ENCODE data around the gene ARSB.
"Not testable (repeated sequence)": the region's sequence is repeated elsewhere in the genome, so short reads cannot be mapped to it uniquely, and the experiment has no call there.

DNA sequence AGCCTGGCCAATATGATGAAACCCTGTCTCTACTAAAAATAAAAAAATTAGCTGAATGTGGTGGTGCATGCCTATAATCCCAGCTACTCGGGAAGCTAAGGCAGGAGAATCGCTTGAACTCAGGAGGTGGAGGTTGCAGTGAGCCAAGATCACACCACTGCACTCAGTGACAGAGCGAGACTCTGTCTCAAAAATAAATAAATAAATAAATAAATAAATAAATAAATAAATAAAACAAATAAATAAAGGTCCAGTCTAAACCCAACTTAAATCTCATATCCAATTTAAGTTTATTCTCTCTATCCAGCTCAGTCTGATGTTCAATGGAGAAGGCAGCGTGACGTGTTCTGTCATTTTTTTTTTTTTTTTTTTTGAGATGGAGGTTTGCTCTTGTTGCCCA is 222.4 kb downstream of the ARSB start:
- not testable (repeated sequence) for TF ChIP-seq POLR2AphosphoS5 (IDR thresholded peaks at IDR 0.05; ENCODE audit: control insufficient read depth, insufficient read depth, low read depth, low read length); TAF1 (IDR thresholded peaks at IDR 0.05; ENCODE audit: control insufficient read depth, extremely low read depth, insufficient read depth, low read length, severe bottlenecking); EP300 (IDR thresholded peaks at IDR 0.05; ENCODE audit: low read length); ZFP1 (CRISPR knock-in tag; IDR thresholded peaks at IDR 0.05); RHOXF2B (CRISPR knock-in tag; conservative IDR thresholded peaks at IDR 0.05); ZNF24 (IDR thresholded peaks at IDR 0.05); ZNF274 (IDR thresholded peaks at IDR 0.05; ENCODE audit: borderline replicate concordance, low read depth, low read length); ILF3 (IDR thresholded peaks at IDR 0.05; ENCODE audit: borderline replicate concordance); SLC30A9 (CRISPR knock-in tag; IDR thresholded peaks at IDR 0.05)
- TF ChIP-seq, protein P1, sequence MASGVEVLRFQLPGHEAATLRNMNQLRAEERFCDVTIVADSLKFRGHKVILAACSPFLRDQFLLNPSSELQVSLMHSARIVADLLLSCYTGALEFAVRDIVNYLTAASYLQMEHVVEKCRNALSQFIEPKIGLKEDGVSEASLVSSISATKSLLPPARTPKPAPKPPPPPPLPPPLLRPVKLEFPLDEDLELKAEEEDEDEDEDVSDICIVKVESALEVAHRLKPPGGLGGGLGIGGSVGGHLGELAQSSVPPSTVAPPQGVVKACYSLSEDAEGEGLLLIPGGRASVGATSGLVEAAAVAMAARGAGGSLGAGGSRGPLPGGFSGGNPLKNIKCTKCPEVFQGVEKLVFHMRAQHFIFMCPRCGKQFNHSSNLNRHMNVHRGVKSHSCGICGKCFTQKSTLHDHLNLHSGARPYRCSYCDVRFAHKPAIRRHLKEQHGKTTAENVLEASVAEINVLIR (CRISPR knock-in tag; IDR thresholded peaks at IDR 0.05): not testable (repeated sequence)
- TF ChIP-seq, protein P2, sequence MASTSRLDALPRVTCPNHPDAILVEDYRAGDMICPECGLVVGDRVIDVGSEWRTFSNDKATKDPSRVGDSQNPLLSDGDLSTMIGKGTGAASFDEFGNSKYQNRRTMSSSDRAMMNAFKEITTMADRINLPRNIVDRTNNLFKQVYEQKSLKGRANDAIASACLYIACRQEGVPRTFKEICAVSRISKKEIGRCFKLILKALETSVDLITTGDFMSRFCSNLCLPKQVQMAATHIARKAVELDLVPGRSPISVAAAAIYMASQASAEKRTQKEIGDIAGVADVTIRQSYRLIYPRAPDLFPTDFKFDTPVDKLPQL (IDR thresholded peaks at IDR 0.05; ENCODE audit: extremely low read depth, insufficient read length): not testable (repeated sequence)
- TF ChIP-seq, protein P3, sequence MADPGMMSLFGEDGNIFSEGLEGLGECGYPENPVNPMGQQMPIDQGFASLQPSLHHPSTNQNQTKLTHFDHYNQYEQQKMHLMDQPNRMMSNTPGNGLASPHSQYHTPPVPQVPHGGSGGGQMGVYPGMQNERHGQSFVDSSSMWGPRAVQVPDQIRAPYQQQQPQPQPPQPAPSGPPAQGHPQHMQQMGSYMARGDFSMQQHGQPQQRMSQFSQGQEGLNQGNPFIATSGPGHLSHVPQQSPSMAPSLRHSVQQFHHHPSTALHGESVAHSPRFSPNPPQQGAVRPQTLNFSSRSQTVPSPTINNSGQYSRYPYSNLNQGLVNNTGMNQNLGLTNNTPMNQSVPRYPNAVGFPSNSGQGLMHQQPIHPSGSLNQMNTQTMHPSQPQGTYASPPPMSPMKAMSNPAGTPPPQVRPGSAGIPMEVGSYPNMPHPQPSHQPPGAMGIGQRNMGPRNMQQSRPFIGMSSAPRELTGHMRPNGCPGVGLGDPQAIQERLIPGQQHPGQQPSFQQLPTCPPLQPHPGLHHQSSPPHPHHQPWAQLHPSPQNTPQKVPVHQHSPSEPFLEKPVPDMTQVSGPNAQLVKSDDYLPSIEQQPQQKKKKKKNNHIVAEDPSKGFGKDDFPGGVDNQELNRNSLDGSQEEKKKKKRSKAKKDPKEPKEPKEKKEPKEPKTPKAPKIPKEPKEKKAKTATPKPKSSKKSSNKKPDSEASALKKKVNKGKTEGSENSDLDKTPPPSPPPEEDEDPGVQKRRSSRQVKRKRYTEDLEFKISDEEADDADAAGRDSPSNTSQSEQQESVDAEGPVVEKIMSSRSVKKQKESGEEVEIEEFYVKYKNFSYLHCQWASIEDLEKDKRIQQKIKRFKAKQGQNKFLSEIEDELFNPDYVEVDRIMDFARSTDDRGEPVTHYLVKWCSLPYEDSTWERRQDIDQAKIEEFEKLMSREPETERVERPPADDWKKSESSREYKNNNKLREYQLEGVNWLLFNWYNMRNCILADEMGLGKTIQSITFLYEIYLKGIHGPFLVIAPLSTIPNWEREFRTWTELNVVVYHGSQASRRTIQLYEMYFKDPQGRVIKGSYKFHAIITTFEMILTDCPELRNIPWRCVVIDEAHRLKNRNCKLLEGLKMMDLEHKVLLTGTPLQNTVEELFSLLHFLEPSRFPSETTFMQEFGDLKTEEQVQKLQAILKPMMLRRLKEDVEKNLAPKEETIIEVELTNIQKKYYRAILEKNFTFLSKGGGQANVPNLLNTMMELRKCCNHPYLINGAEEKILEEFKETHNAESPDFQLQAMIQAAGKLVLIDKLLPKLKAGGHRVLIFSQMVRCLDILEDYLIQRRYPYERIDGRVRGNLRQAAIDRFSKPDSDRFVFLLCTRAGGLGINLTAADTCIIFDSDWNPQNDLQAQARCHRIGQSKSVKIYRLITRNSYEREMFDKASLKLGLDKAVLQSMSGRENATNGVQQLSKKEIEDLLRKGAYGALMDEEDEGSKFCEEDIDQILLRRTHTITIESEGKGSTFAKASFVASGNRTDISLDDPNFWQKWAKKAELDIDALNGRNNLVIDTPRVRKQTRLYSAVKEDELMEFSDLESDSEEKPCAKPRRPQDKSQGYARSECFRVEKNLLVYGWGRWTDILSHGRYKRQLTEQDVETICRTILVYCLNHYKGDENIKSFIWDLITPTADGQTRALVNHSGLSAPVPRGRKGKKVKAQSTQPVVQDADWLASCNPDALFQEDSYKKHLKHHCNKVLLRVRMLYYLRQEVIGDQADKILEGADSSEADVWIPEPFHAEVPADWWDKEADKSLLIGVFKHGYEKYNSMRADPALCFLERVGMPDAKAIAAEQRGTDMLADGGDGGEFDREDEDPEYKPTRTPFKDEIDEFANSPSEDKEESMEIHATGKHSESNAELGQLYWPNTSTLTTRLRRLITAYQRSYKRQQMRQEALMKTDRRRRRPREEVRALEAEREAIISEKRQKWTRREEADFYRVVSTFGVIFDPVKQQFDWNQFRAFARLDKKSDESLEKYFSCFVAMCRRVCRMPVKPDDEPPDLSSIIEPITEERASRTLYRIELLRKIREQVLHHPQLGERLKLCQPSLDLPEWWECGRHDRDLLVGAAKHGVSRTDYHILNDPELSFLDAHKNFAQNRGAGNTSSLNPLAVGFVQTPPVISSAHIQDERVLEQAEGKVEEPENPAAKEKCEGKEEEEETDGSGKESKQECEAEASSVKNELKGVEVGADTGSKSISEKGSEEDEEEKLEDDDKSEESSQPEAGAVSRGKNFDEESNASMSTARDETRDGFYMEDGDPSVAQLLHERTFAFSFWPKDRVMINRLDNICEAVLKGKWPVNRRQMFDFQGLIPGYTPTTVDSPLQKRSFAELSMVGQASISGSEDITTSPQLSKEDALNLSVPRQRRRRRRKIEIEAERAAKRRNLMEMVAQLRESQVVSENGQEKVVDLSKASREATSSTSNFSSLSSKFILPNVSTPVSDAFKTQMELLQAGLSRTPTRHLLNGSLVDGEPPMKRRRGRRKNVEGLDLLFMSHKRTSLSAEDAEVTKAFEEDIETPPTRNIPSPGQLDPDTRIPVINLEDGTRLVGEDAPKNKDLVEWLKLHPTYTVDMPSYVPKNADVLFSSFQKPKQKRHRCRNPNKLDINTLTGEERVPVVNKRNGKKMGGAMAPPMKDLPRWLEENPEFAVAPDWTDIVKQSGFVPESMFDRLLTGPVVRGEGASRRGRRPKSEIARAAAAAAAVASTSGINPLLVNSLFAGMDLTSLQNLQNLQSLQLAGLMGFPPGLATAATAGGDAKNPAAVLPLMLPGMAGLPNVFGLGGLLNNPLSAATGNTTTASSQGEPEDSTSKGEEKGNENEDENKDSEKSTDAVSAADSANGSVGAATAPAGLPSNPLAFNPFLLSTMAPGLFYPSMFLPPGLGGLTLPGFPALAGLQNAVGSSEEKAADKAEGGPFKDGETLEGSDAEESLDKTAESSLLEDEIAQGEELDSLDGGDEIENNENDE (IDR thresholded peaks at IDR 0.05; ENCODE audit: low read depth, low read length): not testable (repeated sequence)

Data from K562 (cell line).